ENCODE results near the gene SLIT3. TPM values are rescaled to one million over a fixed set of nuclear protein-coding genes. Genes with fewer than 3 reads are reported as not detected.
"Not testable (repeated sequence)": the region's sequence is repeated elsewhere in the genome, so short reads cannot be mapped to it uniquely, and the experiment has no call there.

Gene SLIT3
- total and polyA plus RNA-seq, 4 donors: 18.1 to 22.5 (median 19.5) TPM

DNA sequence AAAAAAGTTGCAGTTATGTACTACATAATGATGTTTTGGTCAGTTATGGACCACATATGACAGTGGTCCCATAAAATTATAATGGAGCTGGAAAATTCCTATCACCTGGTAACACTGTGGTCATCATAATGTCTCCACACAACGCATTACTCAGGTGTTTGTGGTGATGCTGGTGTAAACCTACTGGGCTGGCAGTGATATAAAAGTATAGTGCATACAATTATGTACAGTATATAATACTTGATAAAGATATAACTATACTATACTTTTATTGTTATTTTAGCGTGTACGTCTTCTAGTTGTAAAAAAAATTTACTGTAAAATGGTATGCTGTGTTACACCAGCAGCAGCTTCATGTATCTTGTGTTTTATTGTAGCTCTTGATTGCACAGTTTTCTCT is 655.7 kb downstream of the SLIT3 start:
- no peak overlapping the region for H3K27ac ChIP-seq (ENCODE audit: low read depth, low read length)
- H3K9me3 ChIP-seq (ENCODE audit: control insufficient read depth, insufficient read depth, low read length): no peaks in the 10 kb centered on the region
- no peaks in the 10 kb centered on the region for H3K4me1 ChIP-seq (ENCODE audit: control insufficient read depth, insufficient read depth, low read length)
- H3K4me3 ChIP-seq (ENCODE audit: low read depth, low read length): no peak overlapping the region
- no peaks in the 10 kb centered on the region for H3K36me3 ChIP-seq (ENCODE audit: control insufficient read depth, insufficient read depth, low read length)
- WGBS (ENCODE audit: insufficient coverage): no CpG with 5 or more reads among the region's 3 CpGs
- no peak for DNase-seq (ENCODE audit: low read depth in 4 of 6, low spot score in 6 of 6)
- H3K27me3 ChIP-seq (ENCODE audit: control insufficient read depth, insufficient read depth, low read length): no peaks in the 10 kb centered on the region

DNA sequence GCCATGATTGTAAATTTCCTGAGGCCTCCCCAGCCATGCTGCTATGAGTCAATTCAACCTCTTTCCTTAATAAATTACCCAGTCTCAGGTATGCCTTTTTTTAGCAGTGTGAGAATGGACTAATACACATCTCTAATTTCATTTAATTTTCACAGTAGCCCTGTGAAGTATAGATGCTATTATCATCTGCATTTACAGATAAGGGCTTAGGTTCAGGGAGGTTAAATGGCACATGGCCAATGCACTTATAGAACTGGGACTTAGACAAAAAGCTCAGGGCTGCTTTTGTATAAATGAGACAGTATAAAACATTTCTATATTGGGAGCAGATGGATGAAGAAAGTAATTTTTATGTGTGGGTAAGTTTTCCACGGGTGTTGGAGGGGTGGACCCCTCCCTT is 658.9 kb downstream of the SLIT3 start:
- Histone ChIP-seq H3K4me3 (ENCODE audit: low read depth, low read length) (no peak overlapping the region), H3K9me3 (ENCODE audit: control insufficient read depth, insufficient read depth, low read length) (no peaks in the 10 kb centered on the region), H3K36me3 (ENCODE audit: control insufficient read depth, insufficient read depth, low read length) (no peaks in the 10 kb centered on the region), H3K27ac (ENCODE audit: low read depth, low read length) (no peak overlapping the region), H3K4me1 (ENCODE audit: control insufficient read depth, insufficient read depth, low read length) (no peaks in the 10 kb centered on the region), H3K27me3 (ENCODE audit: control insufficient read depth, insufficient read depth, low read length) (no peaks in the 10 kb centered on the region)
- no peak for DNase-seq (ENCODE audit: low read depth in 4 of 6, low spot score in 6 of 6)
- WGBS (ENCODE audit: insufficient coverage): no CpG with 5 or more reads among the region's 1 CpG

DNA sequence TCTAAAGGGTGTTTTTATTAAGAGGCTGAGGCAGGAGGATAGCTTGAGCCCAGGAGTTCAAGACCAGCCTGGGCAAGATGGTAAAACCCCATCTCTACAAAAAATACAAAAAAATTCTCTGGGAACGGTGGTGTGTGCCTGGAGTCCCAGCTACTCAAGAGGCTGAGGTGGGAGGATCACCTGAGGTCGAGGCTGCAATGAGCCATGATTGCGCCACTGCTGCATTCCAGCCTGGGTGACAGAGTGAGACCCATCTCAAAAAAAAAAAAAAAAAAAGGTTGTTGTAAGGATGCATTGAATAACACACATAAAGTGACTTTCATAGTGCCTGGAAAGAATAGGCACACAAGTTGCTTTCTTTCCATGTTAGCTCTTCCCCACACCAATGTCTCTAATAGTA is 662.1 kb downstream of the SLIT3 start:
- DNase-seq (ENCODE audit: low read depth in 4 of 6, low spot score in 6 of 6); H3K9me3 ChIP-seq (ENCODE audit: control insufficient read depth, insufficient read depth, low read length); H3K27ac ChIP-seq (ENCODE audit: low read depth, low read length); H3K4me3 ChIP-seq (ENCODE audit: low read depth, low read length); H3K36me3 ChIP-seq (ENCODE audit: control insufficient read depth, insufficient read depth, low read length); H3K4me1 ChIP-seq (ENCODE audit: control insufficient read depth, insufficient read depth, low read length); H3K27me3 ChIP-seq (ENCODE audit: control insufficient read depth, insufficient read depth, low read length): not testable (repeated sequence)
- WGBS (ENCODE audit: insufficient coverage): 100% methylated on average over 3 of the region's 3 CpGs

DNA sequence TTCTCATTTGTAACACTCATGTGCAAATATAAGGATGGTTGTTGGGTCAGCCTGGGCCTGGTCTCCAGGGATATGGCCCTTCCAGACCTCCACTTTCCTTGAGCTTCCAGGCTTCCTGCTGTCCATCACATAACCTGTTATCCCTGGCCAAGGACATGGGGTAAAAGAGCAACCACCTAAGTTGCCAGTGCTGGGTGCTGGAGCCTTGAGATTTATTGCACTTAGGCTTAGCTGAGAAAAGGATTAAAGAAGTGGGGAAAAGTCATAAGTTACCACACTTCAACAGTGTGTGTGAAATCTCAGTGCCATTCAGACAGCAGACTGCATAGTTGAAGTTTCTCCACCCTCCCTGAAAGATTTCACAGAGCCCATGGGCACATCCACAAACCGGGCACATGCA is 663.1 kb downstream of the SLIT3 start:
- H3K4me3 ChIP-seq (ENCODE audit: low read depth, low read length): no peak overlapping the region
- no peaks in the 10 kb centered on the region for H3K4me1 ChIP-seq (ENCODE audit: control insufficient read depth, insufficient read depth, low read length)
- WGBS (ENCODE audit: insufficient coverage): no CpG with 5 or more reads among the region's 1 CpG
- no peaks in the 10 kb centered on the region for H3K27me3 ChIP-seq (ENCODE audit: control insufficient read depth, insufficient read depth, low read length)
- no peaks in the 10 kb centered on the region for H3K36me3 ChIP-seq (ENCODE audit: control insufficient read depth, insufficient read depth, low read length)
- no peak overlapping the region for H3K27ac ChIP-seq (ENCODE audit: low read depth, low read length)
- H3K9me3 ChIP-seq (ENCODE audit: control insufficient read depth, insufficient read depth, low read length): no peaks in the 10 kb centered on the region
- DNase-seq (ENCODE audit: low read depth in 4 of 6, low spot score in 6 of 6): peak in 1 of 6 donors; percentile 28

DNA sequence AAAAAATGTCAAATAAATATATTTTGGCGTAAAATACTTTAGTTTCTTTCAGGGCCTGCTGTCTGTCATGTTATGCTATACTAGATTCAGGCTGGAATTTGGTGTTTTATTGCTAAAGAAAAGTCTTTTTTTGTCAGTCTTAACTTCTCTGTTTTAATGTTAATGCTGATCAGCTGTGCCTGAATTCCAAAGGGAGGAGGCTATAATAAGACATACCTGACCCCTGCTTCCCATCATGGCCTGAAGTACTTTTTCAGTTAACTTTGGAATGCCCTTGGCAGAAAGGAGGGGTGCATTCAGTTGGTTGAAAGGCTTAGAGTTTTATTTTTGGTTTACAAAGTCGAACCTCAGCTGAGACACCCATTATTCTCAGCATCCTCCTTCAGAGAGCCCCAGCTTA is 663.7 kb downstream of the SLIT3 start:
- H3K9me3 ChIP-seq (ENCODE audit: control insufficient read depth, insufficient read depth, low read length): no peaks in the 10 kb centered on the region
- no peak overlapping the region for H3K4me3 ChIP-seq (ENCODE audit: low read depth, low read length)
- H3K36me3 ChIP-seq (ENCODE audit: control insufficient read depth, insufficient read depth, low read length): no peaks in the 10 kb centered on the region
- DNase-seq (ENCODE audit: low read depth in 4 of 6, low spot score in 6 of 6): no peak
- no peak overlapping the region for H3K27ac ChIP-seq (ENCODE audit: low read depth, low read length)
- WGBS (ENCODE audit: insufficient coverage): no CpG with 5 or more reads among the region's 2 CpGs
- H3K4me1 ChIP-seq (ENCODE audit: control insufficient read depth, insufficient read depth, low read length): no peaks in the 10 kb centered on the region
- no peaks in the 10 kb centered on the region for H3K27me3 ChIP-seq (ENCODE audit: control insufficient read depth, insufficient read depth, low read length)

DNA sequence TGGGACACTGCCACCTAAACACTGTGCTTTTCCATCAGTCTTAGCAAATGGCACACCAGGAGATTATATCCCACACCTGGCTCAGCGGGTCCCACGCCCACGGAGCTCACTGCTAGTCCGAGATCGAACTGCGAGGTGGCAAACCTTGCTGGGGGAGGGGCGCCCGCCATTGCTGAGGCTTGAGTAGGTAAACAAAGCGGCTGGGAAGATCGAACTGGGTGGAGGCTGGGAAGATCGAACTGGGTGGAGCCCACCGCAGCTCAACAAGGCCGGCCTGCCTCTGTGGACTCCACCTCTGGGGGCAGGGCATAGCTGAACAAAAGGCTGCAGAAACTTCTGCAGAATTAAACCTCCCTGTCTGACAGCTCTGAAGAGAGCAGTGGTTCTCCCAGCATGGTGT is 670.0 kb downstream of the SLIT3 start:
- H3K36me3 ChIP-seq (ENCODE audit: control insufficient read depth, insufficient read depth, low read length); H3K9me3 ChIP-seq (ENCODE audit: control insufficient read depth, insufficient read depth, low read length); H3K4me3 ChIP-seq (ENCODE audit: low read depth, low read length); H3K4me1 ChIP-seq (ENCODE audit: control insufficient read depth, insufficient read depth, low read length); H3K27me3 ChIP-seq (ENCODE audit: control insufficient read depth, insufficient read depth, low read length); H3K27ac ChIP-seq (ENCODE audit: low read depth, low read length); DNase-seq (ENCODE audit: low read depth in 4 of 6, low spot score in 6 of 6): not testable (repeated sequence)
- 100% methylated on average over 5 of the region's 13 CpGs for whole genome bisulfite sequencing (ENCODE audit: insufficient coverage)

- Histone ChIP-seq H3K4me3 (ENCODE audit: low read depth, low read length) (no peak overlapping the region), H3K9me3 (ENCODE audit: control insufficient read depth, insufficient read depth, low read length) (no peaks in the 10 kb centered on the region), H3K27ac (ENCODE audit: low read depth, low read length) (no peak overlapping the region), H3K36me3 (ENCODE audit: control insufficient read depth, insufficient read depth, low read length) (no peaks in the 10 kb centered on the region), H3K4me1 (ENCODE audit: control insufficient read depth, insufficient read depth, low read length) (peaks cover 5% of the 10 kb centered on the region), H3K27me3 (ENCODE audit: control insufficient read depth, insufficient read depth, low read length) (no peaks in the 10 kb centered on the region)
- no peak for DNase-seq (ENCODE audit: low read depth in 4 of 6, low spot score in 6 of 6)
- WGBS (ENCODE audit: insufficient coverage): no CpG with 5 or more reads among the region's 3 CpGs
Observed at GRCh38 chr5:168624850-168625364, 676.0 kb downstream of the SLIT3 start.

GRCh38 chr5:168620807-168621206 is 680.1 kb downstream of the SLIT3 start:
- no peaks in the 10 kb centered on the region for H3K9me3 ChIP-seq (ENCODE audit: control insufficient read depth, insufficient read depth, low read length)
- no peak for DNase-seq (ENCODE audit: low read depth in 4 of 6, low spot score in 6 of 6)
- no peak overlapping the region for H3K27ac ChIP-seq (ENCODE audit: low read depth, low read length)
- H3K4me1 ChIP-seq (ENCODE audit: control insufficient read depth, insufficient read depth, low read length): no peaks in the 10 kb centered on the region
- H3K36me3 ChIP-seq (ENCODE audit: control insufficient read depth, insufficient read depth, low read length): no peaks in the 10 kb centered on the region
- WGBS (ENCODE audit: insufficient coverage): 75% methylated on average over 1 of the region's 1 CpG
- no peaks in the 10 kb centered on the region for H3K27me3 ChIP-seq (ENCODE audit: control insufficient read depth, insufficient read depth, low read length)
- no peak overlapping the region for H3K4me3 ChIP-seq (ENCODE audit: low read depth, low read length)

DNA sequence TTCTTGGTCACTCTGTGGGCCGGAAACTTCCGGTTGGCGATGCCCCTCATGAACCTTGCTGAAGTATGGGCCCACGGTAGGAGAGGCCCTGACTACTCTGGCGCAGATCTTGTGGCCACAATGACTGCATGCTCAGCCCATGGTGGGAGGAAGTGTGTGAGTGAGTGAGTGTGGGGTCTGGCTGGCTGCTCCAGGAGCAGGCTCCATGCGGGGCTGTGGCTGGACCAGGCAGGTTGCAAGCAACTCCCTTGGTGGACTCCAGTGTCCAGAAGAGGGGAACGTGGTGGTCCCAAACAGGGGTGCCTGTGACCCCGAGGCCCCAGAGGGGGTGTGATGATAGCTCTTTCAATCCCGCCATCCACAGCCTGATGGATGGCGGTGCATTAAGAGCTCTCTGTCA is 686.3 kb downstream of the SLIT3 start:
- DNase-seq (ENCODE audit: low read depth in 4 of 6, low spot score in 6 of 6): no peak
- no peak overlapping the region for H3K27ac ChIP-seq (ENCODE audit: low read depth, low read length)
- no peaks in the 10 kb centered on the region for H3K9me3 ChIP-seq (ENCODE audit: control insufficient read depth, insufficient read depth, low read length)
- no peaks in the 10 kb centered on the region for H3K4me1 ChIP-seq (ENCODE audit: control insufficient read depth, insufficient read depth, low read length)
- 98% methylated on average over 8 of the region's 10 CpGs for WGBS (ENCODE audit: insufficient coverage)
- H3K36me3 ChIP-seq (ENCODE audit: control insufficient read depth, insufficient read depth, low read length): no peaks in the 10 kb centered on the region
- H3K4me3 ChIP-seq (ENCODE audit: low read depth, low read length): no peak overlapping the region
- no peaks in the 10 kb centered on the region for H3K27me3 ChIP-seq (ENCODE audit: control insufficient read depth, insufficient read depth, low read length)

DNA sequence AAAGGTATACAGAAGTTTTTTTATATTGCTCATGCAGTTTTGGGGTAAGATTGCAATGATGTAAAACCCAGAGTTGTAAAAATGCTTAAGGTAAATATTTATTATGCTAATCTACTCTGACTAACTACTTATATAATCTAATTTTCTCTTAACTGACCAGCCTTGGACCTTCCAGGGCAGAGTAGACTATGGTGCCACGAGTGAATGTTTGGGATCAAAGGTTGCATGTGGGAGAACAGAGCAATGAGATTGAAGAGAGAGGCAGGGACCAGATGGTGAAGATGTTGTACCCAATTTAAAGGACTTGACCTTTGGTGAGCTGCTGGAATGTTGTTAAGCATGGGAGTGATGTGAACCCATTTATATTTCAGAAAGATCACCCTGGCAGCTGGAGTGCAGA is 686.9 kb downstream of the SLIT3 start:
- no peak for DNase-seq (ENCODE audit: low read depth in 4 of 6, low spot score in 6 of 6)
- no peaks in the 10 kb centered on the region for H3K4me1 ChIP-seq (ENCODE audit: control insufficient read depth, insufficient read depth, low read length)
- H3K9me3 ChIP-seq (ENCODE audit: control insufficient read depth, insufficient read depth, low read length): no peaks in the 10 kb centered on the region
- 75% methylated on average over 1 of the region's 1 CpG for WGBS (ENCODE audit: insufficient coverage)
- H3K27me3 ChIP-seq (ENCODE audit: control insufficient read depth, insufficient read depth, low read length): no peaks in the 10 kb centered on the region
- H3K4me3 ChIP-seq (ENCODE audit: low read depth, low read length): no peak overlapping the region
- no peak overlapping the region for H3K27ac ChIP-seq (ENCODE audit: low read depth, low read length)
- no peaks in the 10 kb centered on the region for H3K36me3 ChIP-seq (ENCODE audit: control insufficient read depth, insufficient read depth, low read length)
